SH-SY5Y (cell line): ENCODE measurements around the gene FAM20B.

Experiments used
- GATA2 ChIP-seq: IDR thresholded peaks from 2 replicates; pipeline ENCODE4 v1.6.1; 2011; ENCODE audit warnings: mild to moderate bottlenecking, low read depth, low read length
- GATA3 ChIP-seq: IDR thresholded peaks from 2 replicates; pipeline ENCODE4 v1.6.1; 2011; ENCODE audit warnings: low read depth, mild to moderate bottlenecking, low read length, moderate library complexity

The FAM20B gene

DNA sequence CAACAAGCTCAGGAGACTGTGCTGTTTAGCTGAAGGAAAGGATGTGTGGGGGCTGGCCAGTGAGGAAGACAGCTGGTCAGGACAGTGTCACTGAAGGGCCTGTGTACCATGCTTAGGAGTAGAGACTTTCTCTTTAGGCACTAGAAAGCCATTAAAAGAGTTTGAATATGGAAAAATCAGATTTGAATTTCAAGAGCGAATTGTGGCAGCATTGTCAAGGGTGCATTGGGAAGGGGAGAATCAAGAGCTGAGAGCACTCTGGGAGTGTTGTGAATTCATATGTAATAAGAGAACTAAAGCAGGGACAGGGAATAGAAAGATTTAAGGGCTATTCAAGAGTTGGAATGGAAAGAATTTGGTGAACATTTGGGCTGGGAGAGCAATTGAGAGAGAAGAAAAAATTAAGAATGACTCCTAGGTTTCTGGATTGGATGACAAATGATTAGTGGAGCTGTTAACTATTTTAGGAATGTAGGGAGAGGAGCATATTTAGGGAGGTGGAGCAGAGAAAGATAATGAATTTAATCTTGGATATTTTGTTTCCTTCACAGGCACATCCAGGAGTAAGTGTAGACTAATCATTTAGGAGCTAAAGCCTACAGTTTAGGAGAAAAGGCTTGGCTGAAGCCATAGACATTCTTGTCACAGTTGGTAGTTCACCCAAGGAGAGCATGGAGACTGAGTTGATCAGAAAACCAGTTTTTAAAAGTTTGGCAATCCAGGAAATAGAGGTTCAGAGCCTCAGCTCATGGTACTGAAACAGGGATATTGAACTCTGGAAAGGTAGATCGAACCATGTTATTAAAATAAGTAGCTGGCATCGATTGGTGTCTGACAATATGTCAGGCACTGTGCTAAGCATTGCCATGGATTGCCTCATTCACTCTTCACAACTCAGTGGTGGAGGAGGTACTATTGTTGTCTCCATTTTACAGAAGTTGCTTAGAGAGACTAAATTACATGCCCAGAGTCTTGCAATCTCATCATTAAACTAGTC lies 33.1 kb downstream of the FAM20B start:
- TF ChIP-seq GATA2 = no peak
- no peak for TF ChIP-seq GATA3

DNA sequence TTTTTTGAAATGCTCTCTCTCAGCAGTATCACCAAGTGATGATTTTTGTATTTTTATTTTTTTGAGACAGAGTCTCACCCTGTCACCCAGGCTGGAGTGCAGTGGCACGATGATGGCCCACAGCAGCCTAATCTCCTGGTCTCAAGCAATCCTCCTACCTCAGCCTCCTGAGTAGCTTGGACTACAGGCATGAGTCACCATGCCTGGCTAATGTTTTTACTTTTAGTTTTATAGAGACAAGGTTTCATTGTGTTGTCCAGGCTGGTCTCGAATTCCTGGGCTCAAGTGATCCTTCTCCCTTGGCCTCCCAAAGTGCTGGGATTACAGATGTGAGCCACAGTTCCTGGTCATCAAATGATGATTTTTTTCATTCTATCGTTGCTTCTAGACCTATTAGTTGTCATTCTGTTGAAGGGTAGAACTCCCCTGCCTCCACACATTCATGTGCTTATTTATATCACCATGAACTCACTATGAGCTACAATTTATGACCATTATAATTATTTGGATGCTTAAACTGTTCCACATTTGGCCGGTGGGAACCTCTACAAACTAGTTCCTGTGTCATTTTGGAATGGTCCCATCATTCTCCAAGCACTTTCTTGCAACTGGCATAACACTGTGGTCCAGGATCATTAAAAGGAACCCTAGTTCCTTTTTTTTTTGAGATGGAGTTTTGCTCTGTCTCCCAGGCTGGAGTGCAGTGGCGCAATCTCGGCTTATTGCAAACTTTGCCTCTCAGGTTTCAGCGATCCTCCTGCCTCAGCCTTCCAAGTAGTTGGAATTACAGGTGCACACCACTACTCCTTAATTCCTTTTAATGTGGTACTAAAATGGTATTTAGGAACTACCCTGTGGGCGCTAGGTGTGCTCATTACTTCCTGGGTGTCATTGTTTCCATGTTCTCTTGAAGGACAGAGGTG lies 35.9 kb downstream of the FAM20B start:
- TF ChIP-seq GATA2 = no peak
- no peak for TF ChIP-seq GATA3

DNA sequence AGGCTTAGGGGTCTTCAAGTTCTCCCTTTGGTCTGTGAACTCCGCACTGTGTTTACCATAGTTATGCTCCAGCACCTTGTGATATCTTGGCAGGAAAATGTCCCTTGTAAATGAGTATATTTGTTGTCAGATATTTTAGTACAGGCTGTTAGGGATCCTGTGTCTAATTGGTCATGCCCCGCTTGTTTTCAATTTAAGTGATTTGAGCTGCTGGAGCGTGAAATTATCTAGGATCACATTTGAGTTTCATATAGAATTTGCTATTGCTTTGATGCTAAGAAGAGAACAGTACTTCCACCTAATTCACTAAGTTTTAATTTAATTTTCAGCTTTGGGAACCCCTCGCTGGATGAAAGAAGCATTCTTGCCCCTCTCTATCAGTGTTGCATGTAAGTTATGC lies 40.8 kb downstream of the FAM20B start:
- no peak for TF ChIP-seq GATA3
- no peak for TF ChIP-seq GATA2

DNA sequence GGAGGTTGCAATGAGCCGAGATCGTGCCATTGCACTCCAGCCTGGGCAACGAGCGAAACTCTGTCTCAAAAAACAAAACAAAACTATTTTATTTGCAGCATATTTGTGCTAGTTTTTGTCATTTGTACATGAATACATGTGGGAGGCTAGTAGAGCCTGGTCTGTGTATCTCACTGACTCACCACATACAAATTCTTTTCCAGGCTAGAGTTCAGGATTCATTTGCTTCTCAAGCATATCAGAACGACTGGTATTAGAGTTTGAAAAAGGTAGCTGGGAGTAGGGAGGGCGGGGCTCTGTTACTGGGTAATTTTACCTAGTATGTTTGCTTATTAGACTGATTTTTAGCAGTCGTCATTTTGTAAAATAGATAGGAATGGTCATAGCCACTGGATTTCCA lies 51.7 kb downstream of the FAM20B start:
- TF ChIP-seq GATA3 = no peak
- no peak for TF ChIP-seq GATA2

DNA sequence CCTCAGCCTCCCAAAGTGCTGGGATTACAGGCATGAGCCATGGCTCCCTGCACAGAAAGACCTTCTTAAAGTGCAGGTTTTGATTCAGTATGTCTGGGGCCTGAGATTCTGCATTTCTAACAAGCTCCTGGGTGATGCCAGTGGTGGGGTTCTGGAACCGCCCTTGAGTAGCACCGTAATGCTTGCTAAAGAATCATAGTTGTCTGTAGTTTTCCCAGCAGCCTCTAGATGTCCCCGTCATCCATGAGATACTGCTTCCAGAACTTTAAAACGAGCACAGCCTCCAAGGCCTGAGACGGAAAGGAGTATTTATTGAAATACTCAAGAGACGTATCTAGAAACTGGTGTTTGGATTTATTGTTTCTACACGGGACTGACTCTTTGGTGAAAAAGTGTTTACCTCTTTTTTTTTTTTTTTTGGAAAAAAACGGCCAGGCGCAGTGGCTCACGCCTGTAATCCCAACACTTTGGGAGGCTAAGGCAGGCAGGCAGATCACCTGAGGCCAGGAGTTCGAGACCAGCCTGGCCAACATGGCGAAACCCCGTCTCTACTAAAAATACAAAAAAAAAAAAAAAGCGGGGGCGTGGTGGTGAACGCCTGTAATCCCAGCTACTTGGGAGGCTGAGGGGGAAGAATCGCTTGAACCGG lies 53.5 kb downstream of the FAM20B start:
- TF ChIP-seq GATA2 = no peak
- no peak for TF ChIP-seq GATA3

DNA sequence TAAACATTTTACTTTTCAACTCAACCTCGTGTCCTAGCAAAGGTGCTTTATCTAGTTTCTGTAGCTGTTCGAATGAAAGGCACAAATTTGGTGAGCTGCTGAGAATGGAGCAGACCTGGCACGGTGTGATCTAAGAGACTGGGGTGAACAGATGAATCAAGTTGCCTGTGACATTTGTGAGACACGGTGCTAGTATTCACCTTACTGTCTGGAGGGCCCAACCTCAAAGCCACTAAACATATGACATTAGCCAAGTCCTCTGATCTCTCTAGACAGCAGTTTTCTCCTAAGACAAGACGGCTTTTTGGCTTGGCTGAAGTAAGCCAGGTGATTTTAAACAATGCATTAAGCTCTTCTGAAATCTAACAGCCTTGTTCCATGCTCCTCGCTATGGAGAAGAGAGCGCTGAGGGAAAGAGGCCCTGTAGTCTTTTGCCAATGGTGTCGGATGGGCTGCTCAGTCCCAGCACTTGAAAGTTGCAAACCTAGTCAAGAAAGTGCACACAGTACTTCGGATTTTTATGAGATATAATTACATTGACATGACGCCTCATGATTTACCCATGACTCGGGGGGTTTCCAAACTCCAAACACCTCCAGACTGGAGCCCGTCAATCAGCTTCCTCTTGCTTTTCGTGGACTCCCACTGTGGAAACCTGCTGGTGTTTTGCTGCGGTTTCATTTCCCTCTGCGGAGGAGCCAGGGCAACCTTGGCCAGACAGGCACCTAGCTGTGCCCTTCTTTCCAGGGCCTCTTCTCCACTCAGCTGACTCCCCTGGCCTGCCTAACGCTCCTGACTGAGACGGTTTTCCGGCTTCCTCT lies 55.4 kb downstream of the FAM20B start:
- TF ChIP-seq GATA2 (no peak), GATA3 (no peak)

DNA sequence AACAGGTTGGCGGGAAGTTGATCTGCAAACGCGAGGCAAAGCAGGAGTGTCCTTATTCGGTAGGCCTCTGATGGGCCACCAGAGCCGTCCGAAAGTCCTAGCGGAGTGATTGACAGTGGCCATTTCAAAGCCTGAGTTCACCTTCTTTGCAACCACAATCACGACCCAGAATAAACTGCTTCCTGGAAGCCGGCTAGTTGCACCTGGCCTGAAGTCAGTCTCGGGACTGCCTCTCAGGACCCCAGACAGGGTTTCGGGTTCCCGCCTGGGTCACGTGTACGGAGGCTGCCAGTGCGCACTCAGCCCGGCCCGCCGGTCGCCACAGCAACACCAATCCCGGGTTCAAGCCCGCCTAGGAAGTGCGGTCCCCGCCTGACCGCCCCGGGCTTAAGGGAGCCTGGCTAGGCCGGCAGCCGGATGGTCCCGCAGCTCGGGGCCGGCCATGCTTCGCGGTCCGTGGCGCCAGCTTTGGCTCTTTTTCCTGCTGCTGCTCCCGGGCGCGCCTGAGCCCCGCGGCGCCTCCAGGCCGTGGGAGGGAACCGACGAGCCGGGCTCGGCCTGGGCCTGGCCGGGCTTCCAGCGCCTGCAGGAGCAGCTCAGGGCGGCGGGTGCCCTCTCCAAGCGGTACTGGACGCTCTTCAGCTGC lies 56.1 kb downstream of the FAM20B start, which contains the start of gene TOR3A:
TSS of gene TOR3A (plus strand) at position 384 of the 646 bp plus-strand sequence. CDS start at position 443, 59 bp downstream.
- no peak for TF ChIP-seq GATA2

DNA sequence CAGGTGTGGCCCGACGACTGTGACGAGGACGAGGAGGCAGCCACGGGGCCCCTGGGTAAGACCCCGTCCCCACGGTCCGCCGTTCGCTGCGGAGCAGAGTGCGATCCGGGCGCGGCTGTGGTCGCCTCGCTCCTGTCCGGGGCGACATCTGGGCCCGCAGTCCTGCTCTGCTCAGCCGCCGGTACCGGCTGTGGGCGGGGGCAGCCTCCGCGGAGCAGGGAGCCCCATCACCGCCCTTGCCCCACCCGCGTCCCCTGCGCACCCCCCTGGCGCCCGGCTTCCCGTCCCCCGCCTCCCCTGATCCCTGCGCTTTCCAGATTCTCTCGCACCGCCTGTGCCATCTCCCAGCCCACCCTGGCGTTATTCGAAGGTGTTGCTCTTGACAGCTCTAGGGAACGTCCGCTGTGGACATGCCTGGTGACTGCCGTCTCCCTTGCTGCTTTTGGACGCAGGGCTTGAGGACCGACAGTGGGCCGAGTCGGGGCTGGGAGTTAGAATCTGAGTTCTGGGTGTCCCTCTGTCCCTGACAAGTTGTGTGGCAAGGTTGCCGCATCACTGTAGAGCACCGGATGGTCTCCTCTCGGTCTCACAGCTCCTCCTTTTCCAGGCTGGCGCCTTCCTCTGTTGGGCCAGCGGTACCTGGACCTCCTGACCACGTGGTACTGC lies 56.8 kb downstream of the FAM20B start:
- TF ChIP-seq GATA3 (no peak), GATA2 (no peak; the same call in 1 of the 2 replicates)

DNA sequence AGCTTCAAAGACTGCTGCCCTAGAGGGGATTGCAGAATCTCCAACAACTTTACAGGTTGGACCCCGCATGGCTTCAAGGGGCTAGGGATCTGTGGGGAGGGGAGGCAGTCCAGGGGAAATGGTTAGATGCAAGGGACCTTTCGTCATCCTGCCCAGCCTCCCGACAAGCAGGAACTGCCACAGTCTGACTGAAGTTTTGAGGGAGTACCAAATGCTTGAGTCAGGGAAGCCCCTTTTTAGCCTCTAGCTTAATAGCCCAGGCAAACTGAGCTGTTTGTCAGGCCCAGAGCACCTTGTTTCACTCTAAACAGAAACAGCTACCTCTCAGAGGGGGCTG lies 57.3 kb downstream of the FAM20B start:
- TF ChIP-seq GATA2 (no peak; the same call in 1 of the 2 replicates), GATA3 (no peak)

DNA sequence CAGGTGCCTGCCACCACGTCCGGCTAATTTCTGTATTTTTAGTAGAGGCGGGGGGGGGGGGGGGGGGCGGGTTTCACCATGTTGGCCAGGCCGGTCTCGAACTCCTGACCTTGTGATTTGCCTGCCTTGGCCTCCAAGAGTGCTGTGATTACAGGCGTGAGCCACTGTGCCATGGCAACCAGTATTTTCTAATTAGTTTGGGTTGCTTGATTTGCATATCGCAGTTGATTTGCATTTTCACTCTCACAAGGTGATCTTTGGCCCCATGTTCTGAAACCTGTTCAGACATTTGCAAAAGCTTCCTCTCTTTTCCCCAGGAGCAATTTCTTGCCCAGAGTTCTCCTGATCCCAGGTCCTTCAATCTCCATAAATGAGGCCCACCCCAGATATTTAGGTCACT lies 57.8 kb downstream of the FAM20B start:
- no peak for TF ChIP-seq GATA2
- TF ChIP-seq GATA3 = no peak

DNA sequence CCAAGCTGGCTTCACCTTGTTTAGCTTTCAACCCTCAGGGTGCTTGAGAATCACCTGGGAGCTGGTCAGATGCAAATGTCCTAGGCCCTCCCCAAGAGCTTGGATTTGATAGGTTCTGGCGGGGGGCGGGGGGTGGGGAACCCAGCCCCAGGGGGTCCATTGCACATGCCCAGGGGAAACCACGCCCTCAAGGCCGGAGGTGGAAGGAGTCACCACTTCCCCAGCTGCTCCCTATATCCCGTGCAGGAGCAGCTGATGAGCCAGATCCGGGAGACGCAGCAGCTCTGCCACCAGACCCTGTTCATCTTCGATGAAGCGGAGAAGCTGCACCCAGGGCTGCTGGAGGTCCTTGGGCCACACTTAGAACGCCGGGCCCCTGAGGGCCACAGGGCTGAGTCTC lies 62.0 kb downstream of the FAM20B start:
- no peak for TF ChIP-seq GATA3
- no peak for TF ChIP-seq GATA2

DNA sequence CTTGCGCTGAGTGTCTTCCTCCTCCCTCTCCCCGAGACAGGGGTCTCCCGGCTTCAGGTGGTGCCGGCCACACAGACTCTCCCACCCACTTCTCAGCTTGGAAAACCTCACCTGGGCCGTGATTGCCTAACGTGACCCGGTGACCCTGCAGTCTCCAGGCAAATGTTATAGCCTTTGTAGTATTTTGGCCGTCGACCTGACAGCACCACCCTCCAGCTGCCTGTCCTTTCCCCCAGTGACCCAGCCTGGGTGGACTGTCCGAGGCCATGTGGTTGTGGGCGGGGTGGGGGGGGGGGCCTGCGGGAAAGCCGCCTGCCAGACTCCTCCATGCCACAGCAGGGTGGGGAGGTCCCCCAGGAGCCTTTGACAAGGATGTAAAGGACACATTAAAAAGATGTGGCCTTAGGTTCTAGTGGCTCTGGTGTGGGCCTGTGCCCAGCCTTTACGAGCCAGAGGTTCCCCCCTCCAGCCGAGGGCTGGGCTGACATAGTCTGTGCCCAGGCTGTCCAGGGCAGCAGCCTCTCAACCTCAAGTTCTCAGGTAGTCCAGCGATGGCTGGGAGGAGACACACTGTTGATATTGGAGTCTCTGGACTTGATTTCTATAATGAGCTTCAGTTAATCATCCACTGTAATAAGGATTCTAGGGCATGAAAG lies 64.3 kb downstream of the FAM20B start:
- TF ChIP-seq GATA2 = no peak
- no peak for TF ChIP-seq GATA3

DNA sequence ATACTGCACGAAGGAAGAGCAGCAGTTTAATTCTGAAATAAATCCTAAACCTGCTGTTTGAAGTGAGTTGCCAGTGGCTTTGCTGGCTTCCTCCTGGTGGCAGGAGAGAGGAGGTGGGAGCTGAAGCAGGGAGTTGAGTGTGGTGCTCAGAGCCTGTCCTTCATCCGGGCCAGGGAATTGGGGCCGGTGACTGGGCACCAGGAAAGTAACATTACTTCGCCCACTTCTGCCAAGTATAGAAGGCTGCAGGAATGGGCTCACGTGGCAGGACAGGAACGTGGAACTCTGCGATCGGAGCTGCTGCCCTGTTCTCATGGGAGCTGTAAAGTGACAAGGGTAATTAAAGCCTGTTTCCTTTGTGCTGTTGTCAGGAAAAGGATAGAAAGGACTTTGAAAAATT lies 64.8 kb downstream of the FAM20B start:
- TF ChIP-seq GATA3 = no peak
- no peak for TF ChIP-seq GATA2
